Gastroesophageal sphincter (tissue), 4 donors: ENCODE data around the gene KLC1. TPM values are rescaled to one million over a fixed set of nuclear protein-coding genes. Genes with fewer than 3 reads are reported as not detected.

Experiments used
- ATAC-seq: fragments of 150-250 bp; one replicate; pipeline ENCODE4 v1.9.1; 2016; ENCODE audit warnings: mild to moderate bottlenecking, moderate library complexity
- H3K27ac ChIP-seq, 4 donors: fragments of 200-600 bp; sonication (generic) in 3 of 4; 1 replicate in 3 of 4; 2 replicates in 1 of 4; pipeline ENCODE4 v1.5.1; 2016 to 2019
- H3K27me3 ChIP-seq: fragments of 200-600 bp; sonication (generic); one replicate; pipeline ENCODE4 v1.5.1; 2019
- H3K36me3 ChIP-seq, 2 donors: fragments of 200-600 bp; sonication (generic); one replicate each; pipeline ENCODE4 v1.5.1; 2019; ENCODE audit warnings: control low read depth in 1 of 2
- H3K4me1 ChIP-seq, 3 donors: fragments of 200-600 bp; sonication (generic); 1 replicate in 2 of 3; 2 replicates in 1 of 3; pipeline ENCODE4 v1.5.1; 2016 to 2019; ENCODE audit warnings: control low read depth in 2 of 3
- H3K4me3 ChIP-seq, 2 donors: fragments of 200-600 bp; sonication (generic); one replicate each; pipeline ENCODE4 v1.5.1; 2019; ENCODE audit warnings: mild to moderate bottlenecking in 1 of 2, moderate library complexity in 1 of 2
- H3K9me3 ChIP-seq, 3 donors: fragments of 200-600 bp; sonication (generic); one replicate each; pipeline ENCODE4 v1.5.1; 2017 to 2019; ENCODE audit warnings: control low read depth in 2 of 3
- CTCF ChIP-seq, 4 experiments: fragments of 200-600 bp in 2 of 4; fragments of 450-650 bp in 2 of 4; sonication (generic) in 1 of 4; IDR thresholded peaks; one replicate each; pipeline ENCODE4 v1.5.1; 2017 to 2019; ENCODE audit warnings: antibody characterized with exemption in 4 of 4, mild to moderate bottlenecking in 2 of 4, moderate library complexity in 2 of 4
- EP300 ChIP-seq: sonication (generic); formaldehyde crosslinking; IDR thresholded peaks from one replicate; pipeline ENCODE4 v1.6.1; 2017; ENCODE audit warnings: antibody characterized with exemption, mild to moderate bottlenecking
- POLR2A ChIP-seq, 2 donors: fragments of 450-650 bp; IDR thresholded peaks; one replicate each; pipeline ENCODE4 v1.6.1; 2017; ENCODE audit warnings: antibody characterized with exemption in 2 of 2, mild to moderate bottlenecking in 2 of 2, moderate library complexity in 1 of 2
- POLR2AphosphoS5 ChIP-seq: sonication (generic); formaldehyde crosslinking; IDR thresholded peaks from one replicate; pipeline ENCODE4 v1.6.1; 2017; ENCODE audit warnings: antibody characterized with exemption
- WGBS, 2 donors: methylation state at CpG; one replicate each; pipeline ENCODE4 v1.1.5; 2018; ENCODE audit warnings: low coverage in 1 of 2; 5-methylcytosine and 5-hydroxymethylcytosine counted together
- total RNA-seq, 4 donors: library from RNA; depleted of rRNA; stranded (reverse); fragments of >200 nt; gene quantifications; one replicate each; pipeline ENCODE4 v1.1.0, GENCODE V29; 2016

KLC1 gene
- total RNA-seq, 4 donors from 2014 or later = 275 to 390 (median 339) TPM

- TF ChIP-seq EP300 (no peak), CTCF (IDR thresholded peaks at IDR 0.05) (no peak), POLR2AphosphoS5 (no peak), POLR2A (IDR thresholded peaks at IDR 0.05) (no peak)
- WGBS, 2 donors = 50 to 80% methylated on average over 1 of the region's 1 CpG
- Histone ChIP-seq H3K4me1 (peaks cover 4 to 62% (median 25%) of the 10 kb centered on the region in 3 donors), H3K4me3 (no peak overlapping the region), H3K27me3 (no peaks in the 10 kb centered on the region), H3K9me3 (no peaks in the 10 kb centered on the region), H3K36me3 (peaks cover 0 to 71% of the 10 kb centered on the region in 2 donors), H3K27ac (peak overlapping the region in 1 of 4 donors; percentile 40)
- ATAC-seq = no peak
These were observed 27.7 kb downstream of the KLC1 start for GRCh38 chr14:103656756-103657133.

GRCh38 chr14:103657471-103657870 is 28.5 kb downstream of the KLC1 start:
- no peaks in the 10 kb centered on the region for H3K27me3 ChIP-seq
- H3K36me3 ChIP-seq = peaks cover 0 to 79% of the 10 kb centered on the region in 2 donors
- no peaks in the 10 kb centered on the region for H3K9me3 ChIP-seq
- peak overlapping the region in 2 of 4 donors; percentile 32 to 40 for H3K27ac ChIP-seq
- ATAC-seq = peak; percentile 75
- 46 to 61% methylated on average over 4 to 13 of the region's 13 CpGs for WGBS, 2 donors
- TF ChIP-seq EP300 (no peak), POLR2AphosphoS5 (no peak), CTCF (IDR thresholded peaks at IDR 0.05) (no peak), POLR2A (IDR thresholded peaks at IDR 0.05) (no peak)
- H3K4me1 ChIP-seq = peaks cover 4 to 54% (median 24%) of the 10 kb centered on the region in 3 donors
- H3K4me3 ChIP-seq = no peak overlapping the region

DNA sequence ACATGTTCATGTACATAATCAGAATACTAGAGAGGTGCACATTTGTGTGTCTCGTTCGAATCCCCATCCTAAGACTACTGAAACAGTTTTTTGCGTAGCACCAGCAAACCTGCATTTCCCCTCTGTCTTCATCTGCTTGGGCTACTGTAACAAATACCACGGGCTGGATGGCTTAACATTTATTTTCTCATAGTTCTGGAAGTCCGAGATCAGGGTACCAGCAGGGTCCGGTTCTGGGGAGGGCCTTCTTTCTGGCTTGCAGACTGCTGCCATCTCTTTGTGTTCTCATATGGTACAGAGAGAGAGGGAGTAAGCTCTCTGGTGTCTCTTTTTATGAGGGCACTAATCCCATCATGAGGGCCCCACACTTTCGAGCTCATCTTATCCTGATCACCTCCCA is 30.6 kb downstream of the KLC1 start:
- Histone ChIP-seq H3K27ac (no peak overlapping the region), H3K27me3 (no peaks in the 10 kb centered on the region), H3K9me3 (no peaks in the 10 kb centered on the region), H3K36me3 (peaks cover 0 to 98% of the 10 kb centered on the region in 2 donors), H3K4me3 (no peak overlapping the region), H3K4me1 (peaks cover 0 to 48% (median 5%) of the 10 kb centered on the region in 3 donors)
- TF ChIP-seq POLR2AphosphoS5 = no peak
- TF ChIP-seq EP300 = no peak
- no peak for TF ChIP-seq POLR2A (IDR thresholded peaks at IDR 0.05)
- TF ChIP-seq CTCF (IDR thresholded peaks at IDR 0.05) = no peak
- 60 to 83% methylated on average over 1 to 7 of the region's 7 CpGs for WGBS, 2 donors
- no peak for ATAC-seq

GRCh38 chr14:103662029-103662428 is 33.0 kb downstream of the KLC1 start:
- Histone ChIP-seq H3K4me3 (no peak overlapping the region), H3K27me3 (no peaks in the 10 kb centered on the region), H3K4me1 (peaks cover 0 to 43% (median 0%) of the 10 kb centered on the region in 3 donors), H3K36me3 (peaks cover 0 to 97% of the 10 kb centered on the region in 2 donors), H3K9me3 (no peaks in the 10 kb centered on the region), H3K27ac (no peak overlapping the region)
- no peak for ATAC-seq
- WGBS, 2 donors = 77 to 78% methylated on average over 6 to 7 of the region's 10 CpGs
- TF ChIP-seq POLR2A (IDR thresholded peaks at IDR 0.05) = no peak
- TF ChIP-seq CTCF (IDR thresholded peaks at IDR 0.05) = no peak
- no peak for TF ChIP-seq EP300
- no peak for TF ChIP-seq POLR2AphosphoS5

GRCh38 chr14:103662591-103662990 is 33.6 kb downstream of the KLC1 start:
- no peaks in the 10 kb centered on the region for H3K27me3 ChIP-seq
- peak overlapping the region in 1 of 4 donors; percentile 58 for H3K27ac ChIP-seq
- H3K4me1 ChIP-seq = peaks cover 0 to 38% (median 0%) of the 10 kb centered on the region in 3 donors
- H3K36me3 ChIP-seq = peaks cover 0 to 97% of the 10 kb centered on the region in 2 donors
- no peak for TF ChIP-seq CTCF (IDR thresholded peaks at IDR 0.05)
- no peak for TF ChIP-seq EP300
- WGBS, 2 donors = 94 to 100% methylated on average over 1 to 17 of the region's 17 CpGs
- no peaks in the 10 kb centered on the region for H3K9me3 ChIP-seq
- no peak for ATAC-seq
- no peak overlapping the region for H3K4me3 ChIP-seq
